IPS-18c (cell line): Measurements from ENCODE around the gene MRPS2.
"Not testable (repeated sequence)": the region's sequence is repeated elsewhere in the genome, so short reads cannot be mapped to it uniquely, and the experiment has no call there.

Experiments
- H3K4me3 ChIP-seq: 2 replicates; pipeline ENCODE4 v1.7.0; 2013; ENCODE audit warnings: low read depth, mild to moderate bottlenecking, low read length, moderate library complexity; ENCODE audit not compliant: insufficient read depth
- H3K9me3 ChIP-seq: one replicate; pipeline ENCODE4 v1.6.1; 2013; ENCODE audit warnings: mild to moderate bottlenecking, low read length, moderate library complexity; ENCODE audit not compliant: control insufficient read depth, insufficient read depth

Gene MRPS2

DNA sequence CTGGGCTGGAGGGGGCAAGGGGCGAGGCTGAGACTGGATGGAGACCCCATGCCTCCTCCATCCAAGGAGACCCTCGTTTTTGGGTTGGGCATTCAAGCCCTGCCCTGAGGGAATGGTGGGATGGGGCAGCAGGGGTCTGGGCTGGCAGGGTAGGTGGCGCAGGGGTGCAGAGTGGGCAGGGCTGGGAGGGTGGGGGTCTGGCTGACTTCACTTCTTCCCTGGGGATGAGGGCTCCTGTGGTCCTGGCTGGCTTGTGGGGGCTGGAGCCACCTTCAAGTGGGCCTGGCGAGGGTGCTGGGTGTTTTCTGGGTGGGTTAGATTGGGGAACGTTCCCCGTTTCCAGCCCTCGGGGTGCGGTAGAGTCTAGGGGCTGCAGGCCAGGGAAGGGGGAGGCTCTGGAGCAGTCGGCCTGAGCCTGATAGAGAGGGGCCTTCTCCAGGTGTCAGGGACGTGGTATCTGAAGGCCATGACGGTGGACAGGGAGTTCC, 21.2 kb downstream of the MRPS2 start:
- no peak overlapping the region for H3K4me3 ChIP-seq
- no peaks in the 10 kb centered on the region for H3K9me3 ChIP-seq

- no peaks in the 10 kb centered on the region for H3K9me3 ChIP-seq
- H3K4me3 ChIP-seq = no peak overlapping the region
Observed at GRCh38 chr9:135522137-135522877, 21.8 kb downstream of the MRPS2 start.

GRCh38 chr9:135522931-135523330, 22.4 kb downstream of the MRPS2 start:
- H3K4me3 ChIP-seq = no peak overlapping the region
- no peaks in the 10 kb centered on the region for H3K9me3 ChIP-seq

- Histone ChIP-seq H3K4me3 (no peak overlapping the region), H3K9me3 (no peaks in the 10 kb centered on the region)
Observed at GRCh38 chr9:135523521-135524129, 23.1 kb downstream of the MRPS2 start.

DNA sequence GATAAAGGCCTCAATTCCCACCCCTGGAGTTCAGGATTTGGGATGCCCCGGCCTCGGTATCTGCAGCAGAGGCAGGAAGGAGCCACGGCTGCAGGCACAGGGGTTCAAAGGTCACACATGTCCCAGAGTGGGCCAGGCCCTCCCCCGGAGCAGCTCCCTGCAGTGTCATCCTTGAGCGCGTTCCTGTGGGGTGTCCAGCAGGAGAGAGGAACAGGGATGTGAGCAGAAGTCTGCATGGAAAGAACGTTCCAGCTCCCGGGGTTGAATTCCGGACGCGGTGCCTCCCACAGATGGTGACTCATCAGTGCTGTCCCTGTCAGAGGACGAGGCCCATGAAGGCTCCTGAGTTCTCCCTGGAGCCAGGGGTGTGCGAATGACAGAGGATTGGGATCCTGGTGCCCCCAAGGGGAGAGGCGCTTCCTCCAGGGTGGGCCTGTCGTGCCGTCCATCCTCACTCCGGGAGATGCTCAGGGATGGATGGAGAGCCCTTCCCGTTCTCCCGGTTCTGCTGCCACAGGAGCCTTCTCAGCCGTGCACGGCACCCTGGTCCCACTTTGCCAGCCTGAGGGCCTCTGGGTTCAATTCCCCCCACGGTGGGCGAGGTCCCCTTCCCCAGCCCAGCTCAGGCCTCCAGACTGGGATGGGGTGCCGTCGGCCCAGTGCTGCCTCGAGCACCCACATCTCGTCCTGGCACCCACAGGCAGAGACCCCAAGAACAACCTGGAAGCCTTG, 23.8 kb downstream of the MRPS2 start:
- no peaks in the 10 kb centered on the region for H3K9me3 ChIP-seq
- no peak overlapping the region for H3K4me3 ChIP-seq

DNA sequence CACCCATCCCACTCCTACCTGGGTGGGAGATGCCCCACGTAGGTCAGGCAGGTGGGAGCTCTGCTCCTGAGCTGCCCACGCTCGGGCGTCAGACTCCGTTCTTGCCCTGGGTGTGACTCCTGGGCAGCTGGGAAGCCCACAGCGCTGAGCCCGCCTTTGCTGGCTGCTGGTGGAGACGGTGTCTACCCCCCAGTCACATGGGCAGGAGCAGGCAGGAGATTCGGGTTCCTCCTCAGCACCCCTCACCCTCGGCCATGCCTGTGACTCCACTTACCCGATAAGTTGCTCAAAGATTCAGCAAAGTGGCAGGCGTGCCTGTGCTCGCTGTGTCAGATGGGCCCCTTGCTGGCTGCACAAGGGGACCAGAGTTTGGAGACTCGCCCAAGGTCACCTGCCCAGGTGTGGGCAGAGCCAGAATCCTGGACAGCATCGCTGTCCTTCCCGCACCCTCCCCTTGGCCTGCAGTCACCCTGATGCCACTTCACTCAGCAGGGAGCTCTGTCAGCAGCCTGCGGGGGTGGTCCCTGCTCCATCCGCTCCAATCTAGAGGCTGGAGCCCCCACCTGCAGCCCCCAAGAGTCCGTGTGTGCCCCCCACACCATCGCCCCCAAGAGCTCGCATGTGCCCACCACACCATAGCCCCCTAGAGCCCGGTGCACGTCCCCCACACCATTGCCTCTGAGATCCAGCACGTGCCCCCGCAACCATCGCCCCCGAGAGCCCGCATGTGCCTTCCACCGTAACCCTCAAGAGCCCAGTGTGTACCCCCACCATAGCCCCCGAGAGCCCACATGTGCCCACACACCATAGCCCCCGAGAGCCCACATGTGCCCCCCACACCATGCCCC, 25.0 kb downstream of the MRPS2 start:
- no peaks in the 10 kb centered on the region for H3K9me3 ChIP-seq
- no peak overlapping the region for H3K4me3 ChIP-seq

GRCh38 chr9:135526089-135526729, 25.7 kb downstream of the MRPS2 start:
- Histone ChIP-seq H3K9me3 (no peaks in the 10 kb centered on the region), H3K4me3 (no peak overlapping the region)

GRCh38 chr9:135526730-135527571, 26.5 kb downstream of the MRPS2 start:
- Histone ChIP-seq H3K9me3 (no peaks in the 10 kb centered on the region), H3K4me3 (no peak overlapping the region)

GRCh38 chr9:135528842-135529435, 28.5 kb downstream of the MRPS2 start:
- H3K9me3 ChIP-seq = not testable (repeated sequence)

DNA sequence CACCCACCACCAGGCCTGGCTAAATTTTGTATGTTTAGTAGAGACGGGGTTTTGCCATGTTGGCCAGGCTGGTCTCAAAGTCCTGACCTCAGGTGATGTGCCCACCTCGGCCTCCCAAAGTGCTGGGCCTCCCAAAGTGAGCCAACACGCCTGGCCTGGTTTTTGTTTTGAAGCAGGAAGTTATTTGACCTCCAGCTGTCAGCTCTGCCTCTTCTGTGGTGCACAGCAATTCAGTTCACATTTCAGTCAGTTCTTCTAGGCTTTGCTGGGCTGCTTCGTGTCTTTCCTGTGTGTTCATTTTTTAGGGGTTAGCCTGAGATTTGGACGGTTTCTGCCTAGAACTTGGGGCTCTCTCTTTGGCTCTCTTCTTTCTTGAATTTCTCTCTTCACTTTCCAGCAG, 29.7 kb downstream of the MRPS2 start:
- Histone ChIP-seq H3K9me3 (no peaks in the 10 kb centered on the region), H3K4me3 (no peak overlapping the region)

More at GRCh38 chr9:135528842-135529435, 28.5 kb downstream of the MRPS2 start:
- H3K4me3 ChIP-seq = not testable (repeated sequence)

DNA sequence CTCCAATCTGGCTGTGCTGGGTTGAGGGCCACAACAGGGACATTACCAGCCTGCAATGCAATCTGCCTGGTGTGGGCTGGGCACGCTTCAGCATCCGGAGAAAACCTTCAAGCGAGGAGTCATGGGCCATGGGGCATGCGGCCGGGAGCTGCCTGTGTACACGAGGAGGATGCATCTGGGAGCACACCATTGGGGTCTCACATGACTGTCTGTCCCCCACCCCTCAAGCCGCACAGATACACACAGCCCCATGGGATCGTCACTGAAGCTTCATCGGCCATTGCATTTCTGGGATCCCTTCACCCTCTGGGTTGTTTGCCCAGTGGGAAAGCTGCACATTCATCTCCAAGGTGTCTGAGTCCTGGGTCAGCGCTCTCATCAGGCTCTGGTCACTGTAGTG, 30.6 kb downstream of the MRPS2 start:
- H3K9me3 ChIP-seq = no peaks in the 10 kb centered on the region
- no peak overlapping the region for H3K4me3 ChIP-seq

DNA sequence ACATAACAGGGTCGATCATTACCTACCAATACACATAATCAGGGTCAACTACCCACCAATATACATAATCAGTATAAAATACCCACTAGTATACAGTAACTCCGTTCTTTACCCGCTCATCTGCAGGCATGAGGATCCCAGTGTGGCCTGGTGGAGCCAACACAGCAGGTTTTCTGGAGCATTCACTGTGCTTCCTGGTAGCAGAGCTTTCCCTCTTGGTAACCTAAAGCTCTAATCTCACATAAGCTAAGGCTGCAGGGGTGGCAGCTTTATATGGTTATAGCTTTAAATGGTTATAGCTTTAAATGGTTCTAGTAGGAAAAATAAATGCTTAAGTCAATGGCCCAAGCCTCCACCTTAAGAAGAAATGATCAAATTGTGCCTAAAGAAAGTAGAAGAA, 32.6 kb downstream of the MRPS2 start:
- Histone ChIP-seq H3K9me3 (no peaks in the 10 kb centered on the region), H3K4me3 (no peak overlapping the region)

DNA sequence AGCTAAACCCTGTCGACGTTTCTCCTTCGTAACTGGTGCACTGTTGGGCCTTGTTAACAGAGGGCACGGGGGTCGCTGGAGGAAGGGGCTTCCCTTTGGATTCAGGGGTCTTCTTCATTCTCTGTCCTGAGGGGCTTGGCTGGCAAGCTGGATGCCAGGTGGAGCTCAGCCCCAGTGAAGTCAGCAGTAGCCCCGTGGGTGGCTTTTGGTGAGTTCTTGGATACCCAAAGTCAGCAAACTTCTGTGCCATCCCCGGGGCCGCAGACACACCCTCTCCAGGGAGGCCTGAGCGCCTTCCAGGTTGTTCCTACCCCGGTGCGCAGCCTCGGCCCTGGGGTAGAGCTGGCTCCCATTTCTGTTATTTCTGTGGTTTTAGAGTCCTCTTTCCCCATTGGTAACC, 33.2 kb downstream of the MRPS2 start:
- Histone ChIP-seq H3K4me3 (no peak overlapping the region), H3K9me3 (no peaks in the 10 kb centered on the region)

- not testable (repeated sequence) for H3K9me3 ChIP-seq, H3K4me3 ChIP-seq
Observed at GRCh38 chr9:135534192-135534711, 33.8 kb downstream of the MRPS2 start.

GRCh38 chr9:135534826-135535225, 34.3 kb downstream of the MRPS2 start:
- not testable (repeated sequence) for H3K9me3 ChIP-seq, H3K4me3 ChIP-seq

DNA sequence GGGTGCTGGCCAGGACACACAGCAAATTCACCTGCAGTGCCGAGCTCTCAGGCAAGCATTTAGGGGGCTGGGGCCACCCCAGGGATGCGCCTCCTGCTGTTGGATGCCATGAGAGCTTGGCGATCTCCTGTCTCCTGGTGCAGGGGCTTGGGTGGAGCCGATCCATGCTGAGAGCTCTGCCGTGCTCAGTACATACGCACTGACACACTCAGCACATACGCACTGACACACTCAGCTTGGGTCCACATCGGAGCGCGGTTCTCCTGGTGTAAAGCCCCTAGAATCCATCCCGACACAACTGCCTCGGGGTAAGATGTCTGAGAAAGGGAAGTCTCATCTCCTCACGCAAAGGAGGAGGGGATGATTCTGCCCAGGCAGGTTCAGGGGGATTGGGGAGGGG, 35.1 kb downstream of the MRPS2 start:
- not testable (repeated sequence) for H3K9me3 ChIP-seq

More for the DNA sequence above, 35.1 kb downstream of the MRPS2 start:
- H3K4me3 ChIP-seq = not testable (repeated sequence)
